ENCODE results near the gene KCTD10.

KCTD10 gene

GRCh38 chr12:109447482-109447881 is 29.6 kb downstream of the KCTD10 start:
- H3K27ac ChIP-seq (ENCODE audit: low read depth, low read length, poor library complexity, severe bottlenecking), result no peak overlapping the region
- no peak overlapping the region for H3K4me2 ChIP-seq (ENCODE audit: low read length)
- H3K4me1 ChIP-seq (ENCODE audit: insufficient read depth, low read length, severe bottlenecking), result no peaks in the 10 kb centered on the region
- H3K4me3 ChIP-seq (ENCODE audit: low read depth, low read length, poor library complexity, severe bottlenecking), result no peak overlapping the region
- no peaks in the 10 kb centered on the region for H3F3A ChIP-seq (ENCODE audit: insufficient read depth, low read length)
- H3K9me3 ChIP-seq (ENCODE audit: low read length), result no peaks in the 10 kb centered on the region
- no peaks in the 10 kb centered on the region for H4K20me1 ChIP-seq (ENCODE audit: insufficient read depth, low read length)
- H2AFZ ChIP-seq (ENCODE audit: low read length), result no peak overlapping the region
- no peak overlapping the region for H3K9ac ChIP-seq (ENCODE audit: low read length)
- no peaks in the 10 kb centered on the region for H3K9me2 ChIP-seq (ENCODE audit: low read depth, low read length)
- H3K36me3 ChIP-seq (ENCODE audit: insufficient read depth, low read length), result peaks cover 7% of the 10 kb centered on the region
- H3K27me3 ChIP-seq (ENCODE audit: insufficient read depth, low read length), result no peaks in the 10 kb centered on the region
- H3K79me2 ChIP-seq (ENCODE audit: insufficient read depth, low read length), result no peaks in the 10 kb centered on the region
- TF ChIP-seq, protein P1, sequence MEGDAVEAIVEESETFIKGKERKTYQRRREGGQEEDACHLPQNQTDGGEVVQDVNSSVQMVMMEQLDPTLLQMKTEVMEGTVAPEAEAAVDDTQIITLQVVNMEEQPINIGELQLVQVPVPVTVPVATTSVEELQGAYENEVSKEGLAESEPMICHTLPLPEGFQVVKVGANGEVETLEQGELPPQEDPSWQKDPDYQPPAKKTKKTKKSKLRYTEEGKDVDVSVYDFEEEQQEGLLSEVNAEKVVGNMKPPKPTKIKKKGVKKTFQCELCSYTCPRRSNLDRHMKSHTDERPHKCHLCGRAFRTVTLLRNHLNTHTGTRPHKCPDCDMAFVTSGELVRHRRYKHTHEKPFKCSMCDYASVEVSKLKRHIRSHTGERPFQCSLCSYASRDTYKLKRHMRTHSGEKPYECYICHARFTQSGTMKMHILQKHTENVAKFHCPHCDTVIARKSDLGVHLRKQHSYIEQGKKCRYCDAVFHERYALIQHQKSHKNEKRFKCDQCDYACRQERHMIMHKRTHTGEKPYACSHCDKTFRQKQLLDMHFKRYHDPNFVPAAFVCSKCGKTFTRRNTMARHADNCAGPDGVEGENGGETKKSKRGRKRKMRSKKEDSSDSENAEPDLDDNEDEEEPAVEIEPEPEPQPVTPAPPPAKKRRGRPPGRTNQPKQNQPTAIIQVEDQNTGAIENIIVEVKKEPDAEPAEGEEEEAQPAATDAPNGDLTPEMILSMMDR (IDR thresholded peaks at IDR 0.05; ENCODE audit: low read length), result no peak
- no peak for TF ChIP-seq EZH2 (IDR thresholded peaks at IDR 0.05; ENCODE audit: borderline replicate concordance, low read length)

DNA sequence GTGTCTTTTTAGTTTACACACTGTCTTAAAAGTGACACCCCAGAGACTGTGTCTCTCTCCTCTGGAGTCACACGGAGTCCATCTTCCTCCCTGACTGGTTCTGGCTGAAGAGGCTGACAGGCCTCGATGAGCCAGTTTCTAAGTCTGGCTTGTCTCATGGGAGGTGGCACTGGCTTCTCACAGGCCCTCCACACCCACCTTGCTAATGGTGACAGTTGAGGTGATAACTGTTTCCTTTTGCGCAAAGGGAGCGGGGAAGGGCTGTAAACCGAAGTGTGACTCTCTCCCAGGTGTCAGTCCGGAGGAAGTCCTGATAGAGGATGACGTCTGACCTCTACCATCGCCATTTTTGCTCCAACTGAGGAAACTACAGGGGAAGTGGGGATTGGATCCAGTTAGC is 30.2 kb downstream of the KCTD10 start:
- no peaks in the 10 kb centered on the region for H3K27me3 ChIP-seq (ENCODE audit: insufficient read depth, low read length)
- no peaks in the 10 kb centered on the region for H3F3A ChIP-seq (ENCODE audit: insufficient read depth, low read length)
- H2AFZ ChIP-seq (ENCODE audit: low read length), result no peak overlapping the region
- no peak overlapping the region for H3K27ac ChIP-seq (ENCODE audit: low read depth, low read length, poor library complexity, severe bottlenecking)
- no peaks in the 10 kb centered on the region for H3K4me1 ChIP-seq (ENCODE audit: insufficient read depth, low read length, severe bottlenecking)
- no peaks in the 10 kb centered on the region for H3K9me2 ChIP-seq (ENCODE audit: low read depth, low read length)
- no peaks in the 10 kb centered on the region for H3K9me3 ChIP-seq (ENCODE audit: low read length)
- no peak overlapping the region for H3K4me2 ChIP-seq (ENCODE audit: low read length)
- no peak for TF ChIP-seq EZH2 (IDR thresholded peaks at IDR 0.05; ENCODE audit: borderline replicate concordance, low read length)
- TF ChIP-seq, protein P1 (IDR thresholded peaks at IDR 0.05; ENCODE audit: low read length), result no peak
- no peaks in the 10 kb centered on the region for H4K20me1 ChIP-seq (ENCODE audit: insufficient read depth, low read length)
- peaks cover 7% of the 10 kb centered on the region for H3K36me3 ChIP-seq (ENCODE audit: insufficient read depth, low read length)
- no peaks in the 10 kb centered on the region for H3K79me2 ChIP-seq (ENCODE audit: insufficient read depth, low read length)
- no peak overlapping the region for H3K4me3 ChIP-seq (ENCODE audit: low read depth, low read length, poor library complexity, severe bottlenecking)
- H3K9ac ChIP-seq (ENCODE audit: low read length), result no peak overlapping the region

DNA sequence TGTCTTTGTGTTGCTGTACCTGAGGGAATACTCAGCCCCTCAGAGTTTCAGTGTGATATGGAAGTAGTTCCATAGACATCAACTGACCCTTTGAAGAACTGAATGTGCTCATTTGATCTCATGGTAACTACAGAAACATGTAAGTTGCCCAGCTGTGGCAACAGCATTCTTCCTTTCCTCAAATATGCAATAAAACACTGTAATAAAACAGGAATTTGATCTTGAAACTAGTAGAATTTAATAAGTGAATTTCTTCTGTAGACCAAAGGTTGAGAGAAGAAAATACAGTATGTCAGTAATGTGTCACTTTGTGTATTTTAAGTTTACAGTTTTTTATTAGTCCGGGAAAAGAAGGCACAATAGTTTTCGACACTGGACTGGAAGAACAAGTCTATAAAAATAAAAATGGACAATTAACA is 31.9 kb downstream of the KCTD10 start:
- Histone ChIP-seq H3K4me3 (ENCODE audit: low read depth, low read length, poor library complexity, severe bottlenecking) (no peak overlapping the region), H3K4me1 (ENCODE audit: insufficient read depth, low read length, severe bottlenecking) (no peaks in the 10 kb centered on the region), H3K36me3 (ENCODE audit: insufficient read depth, low read length) (peaks cover 7% of the 10 kb centered on the region; the same call in 1 of the 2 replicates), H4K20me1 (ENCODE audit: insufficient read depth, low read length) (no peaks in the 10 kb centered on the region), H3K4me2 (ENCODE audit: low read length) (no peak overlapping the region), H3K27me3 (ENCODE audit: insufficient read depth, low read length) (no peaks in the 10 kb centered on the region), H3K9me3 (ENCODE audit: low read length) (no peaks in the 10 kb centered on the region), H3K79me2 (ENCODE audit: insufficient read depth, low read length) (no peaks in the 10 kb centered on the region), H3F3A (ENCODE audit: insufficient read depth, low read length) (no peaks in the 10 kb centered on the region), H3K9me2 (ENCODE audit: low read depth, low read length) (no peaks in the 10 kb centered on the region), H2AFZ (ENCODE audit: low read length) (no peak overlapping the region), H3K27ac (ENCODE audit: low read depth, low read length, poor library complexity, severe bottlenecking) (no peak overlapping the region), H3K9ac (ENCODE audit: low read length) (no peak overlapping the region)
- no peak for TF ChIP-seq EZH2 (IDR thresholded peaks at IDR 0.05; ENCODE audit: borderline replicate concordance, low read length)
- TF ChIP-seq, protein P1 (IDR thresholded peaks at IDR 0.05; ENCODE audit: low read length), result no peak

All from OCI-LY1 (cell line).